Medulla oblongata (tissue), 1 donor: ENCODE results near the gene LILRB5.
"Not testable (repeated sequence)": the region's sequence is repeated elsewhere in the genome, so short reads cannot be mapped to it uniquely, and the experiment has no call there.

Experiments used
- DNase-seq: peaks from one replicate; pipeline ENCODE4 v3.0.0-alpha.2; 2015; ENCODE audit errors: extremely low spot score

Gene LILRB5

GRCh38 chr19:54214734-54215133 lies 42.3 kb downstream of the LILRB5 start:
- DNase-seq, result not testable (repeated sequence)

GRCh38 chr19:54214217-54214616 lies 42.9 kb downstream of the LILRB5 start:
- not testable (repeated sequence) for DNase-seq

GRCh38 chr19:54211235-54211634 lies 45.8 kb downstream of the LILRB5 start:
- no peak for DNase-seq

- peak; percentile 95 for DNase-seq
Observed at GRCh38 chr19:54209811-54210494, 47.1 kb downstream of the LILRB5 start.

- peak; percentile 67 for DNase-seq
Observed at GRCh38 chr19:54209058-54209810, 47.8 kb downstream of the LILRB5 start.

- DNase-seq, result no peak
Observed at GRCh38 chr19:54208784-54209057, 48.4 kb downstream of the LILRB5 start.

- peak; percentile 93 for DNase-seq
Observed at GRCh38 chr19:54207983-54208783, 48.9 kb downstream of the LILRB5 start.

GRCh38 chr19:54207676-54207982 lies 49.4 kb downstream of the LILRB5 start:
- DNase-seq, result no peak

GRCh38 chr19:54207193-54207592 lies 49.9 kb downstream of the LILRB5 start:
- not testable (repeated sequence) for DNase-seq

GRCh38 chr19:54206831-54207177 lies 50.3 kb downstream of the LILRB5 start:
- no peak for DNase-seq

- DNase-seq, result no peak
Observed at GRCh38 chr19:54206030-54206830, 50.8 kb downstream of the LILRB5 start.

GRCh38 chr19:54204767-54205468 lies 52.2 kb downstream of the LILRB5 start:
- DNase-seq, result no peak

GRCh38 chr19:54203151-54203611 lies 53.9 kb downstream of the LILRB5 start:
- DNase-seq, result no peak

GRCh38 chr19:54201980-54202379 lies 55.1 kb downstream of the LILRB5 start:
- DNase-seq, result no peak

GRCh38 chr19:54201172-54201701 lies 55.8 kb downstream of the LILRB5 start:
- DNase-seq, result no peak
